GM13976 (cell line): ENCODE measurements around the gene CNOT1.
A peak's percentile ranks its signal among the peaks of the same experiment; 100 is the strongest.

Experiments
- DNase-seq: peaks from one replicate; pipeline ENCODE4 v3.0.0; 2012; ENCODE audit warnings: low spot score
- CTCF ChIP-seq: IDR thresholded peaks from 2 replicates; pipeline ENCODE4 v1.5.1; 2012; ENCODE audit warnings: borderline replicate concordance, mild to moderate bottlenecking; ENCODE audit not compliant: insufficient read depth; ENCODE audit errors: extremely low read depth, missing control alignments, control extremely low read depth
- in situ Hi-C: fragments of 300-500 bp; cut with MboI; formaldehyde crosslinking; loops from one replicate; pipeline ENCODE4 v1.12.0; 2022; ENCODE audit warnings: low sequenced_read_pairs, mixed read lengths, inconsistent platforms; ENCODE audit not compliant: unreplicated experiment

CNOT1 gene

GRCh38 chr16:58499615-58500351 is 129.8 kb downstream of the CNOT1 start, which contains the start of gene NDRG4:
TSS of gene NDRG4 (plus strand) at chr16:58500143. CDS start at chr16:58500249, 106 bp downstream.
- TF ChIP-seq CTCF, result no peak
- peak; percentile 83 for DNase-seq
- in situ Hi-C loops, result loop anchor here (10.0 kb wide), 1 partner anchor 255 kb away; no protein-coding TSS in a partner anchor

- in situ Hi-C loops, result no loop called here
- TF ChIP-seq CTCF, result no peak
- no peak for DNase-seq
These were observed 130.5 kb downstream of the CNOT1 start for GRCh38 chr16:58499092-58499511.

- no peak for DNase-seq
- TF ChIP-seq CTCF, result no peak
- in situ Hi-C loops, result no loop called here
These were observed 131.1 kb downstream of the CNOT1 start for GRCh38 chr16:58498341-58499091.

GRCh38 chr16:58497935-58498334 is 131.7 kb downstream of the CNOT1 start:
- TF ChIP-seq CTCF, result no peak
- no peak for DNase-seq
- in situ Hi-C loops, result no loop called here

- DNase-seq, result peak; percentile 23
- TF ChIP-seq CTCF, result no peak
- in situ Hi-C loops, result no loop called here
These were observed 132.2 kb downstream of the CNOT1 start for GRCh38 chr16:58497468-58497867.

- in situ Hi-C loops, result no loop called here
- no peak for DNase-seq
- no peak for TF ChIP-seq CTCF
These were observed 133.9 kb downstream of the CNOT1 start for GRCh38 chr16:58495521-58496331.
